HG02970 (cell line): ENCODE data around the gene CIAO1.
A peak's percentile ranks its signal among the peaks of the same experiment; 100 is the strongest.
"Not testable (repeated sequence)": the region's sequence is repeated elsewhere in the genome, so short reads cannot be mapped to it uniquely, and the experiment has no call there.

ENCODE experiments used
- ATAC-seq: cut with Tn5 transposase; IDR thresholded peaks from one replicate; pipeline ENCODE4 v1.9.1; 2021; ENCODE audit warnings: mild to moderate bottlenecking, moderate library complexity, moderate number of reproducible peaks; ENCODE audit not compliant: unreplicated experiment, low FRiP score

CIAO1 gene

DNA sequence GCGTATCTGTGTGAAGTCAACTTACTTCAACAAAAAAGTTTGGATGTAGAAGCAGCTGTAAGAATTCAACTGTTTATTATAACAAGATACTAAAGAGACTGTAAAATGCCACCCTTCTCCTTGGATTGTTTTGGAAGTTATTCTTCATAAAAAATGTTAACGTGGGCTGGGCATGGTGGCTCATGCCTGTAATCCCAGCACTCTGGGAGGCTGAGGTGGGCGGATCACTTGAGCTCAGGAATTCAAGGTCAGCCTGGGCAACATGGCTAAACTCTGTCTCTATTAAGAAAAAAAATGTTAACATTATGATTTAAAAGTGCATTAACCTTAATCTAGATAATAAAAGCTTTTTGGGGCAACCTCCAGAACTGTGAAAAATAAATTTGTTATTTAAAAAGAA is 7.7 kb downstream of the CIAO1 start:
- no peak for ATAC-seq

DNA sequence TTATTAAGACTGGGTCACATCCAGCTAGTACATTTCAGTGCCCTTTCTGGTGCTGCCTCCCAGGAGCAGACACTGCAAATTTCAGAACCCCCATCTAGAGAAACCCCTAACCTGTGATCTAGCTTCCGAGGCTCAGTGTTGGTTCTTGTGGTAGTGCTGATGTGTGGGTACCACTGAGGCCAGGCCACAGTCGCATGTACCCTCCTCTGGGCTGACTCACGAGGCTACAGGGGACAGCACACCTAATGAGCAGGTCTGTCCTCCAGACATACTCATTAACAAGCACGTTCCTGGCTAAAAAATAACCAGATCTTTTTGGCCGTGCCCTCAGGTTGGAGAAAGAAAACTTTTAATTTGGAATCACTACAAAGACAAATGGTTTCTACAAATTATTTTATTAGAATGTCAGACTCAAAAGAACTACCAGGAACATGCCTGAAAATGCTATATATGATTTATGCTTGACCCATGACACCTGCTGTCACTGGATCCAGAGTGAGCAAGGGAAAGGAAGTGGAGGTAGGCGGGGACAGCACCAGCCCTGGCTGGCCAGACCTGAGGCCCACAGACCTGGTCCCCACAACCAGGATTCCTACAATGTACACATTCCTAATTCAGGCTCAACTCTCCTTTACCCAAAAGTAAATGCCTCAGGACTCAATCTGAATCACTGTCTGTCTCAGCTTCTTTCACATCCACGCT is 8.5 kb downstream of the CIAO1 start:
- ATAC-seq = no peak

GRCh38 chr2:96276787-96277499 is 10.9 kb downstream of the CIAO1 start:
- ATAC-seq = no peak

- ATAC-seq = no peak
Observed at GRCh38 chr2:96287273-96287856, 21.3 kb downstream of the CIAO1 start.

- ATAC-seq = no peak
Observed at GRCh38 chr2:96291751-96292150, 25.7 kb downstream of the CIAO1 start.

GRCh38 chr2:96294271-96294670 is 28.2 kb downstream of the CIAO1 start:
- not testable (repeated sequence) for ATAC-seq

DNA sequence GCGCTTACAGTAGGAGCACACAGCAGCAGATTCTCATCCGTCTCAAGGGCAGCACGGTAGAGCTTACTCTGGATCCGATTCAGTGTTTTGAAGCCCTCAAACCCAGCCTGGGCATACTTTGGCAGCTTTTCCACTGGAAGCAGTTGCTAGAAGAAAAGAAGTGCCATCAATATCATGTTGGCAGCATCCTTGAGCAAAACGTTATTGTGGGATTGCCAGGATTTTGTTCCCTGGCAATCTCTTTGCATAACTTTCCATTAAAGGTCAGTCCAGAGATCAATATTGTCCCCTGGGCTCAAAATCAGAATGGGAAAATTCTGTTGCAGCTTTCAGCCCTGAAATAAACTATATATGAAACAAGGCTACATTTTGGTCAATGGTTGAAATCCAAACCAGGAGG is 30.9 kb downstream of the CIAO1 start:
- no peak for ATAC-seq

GRCh38 chr2:96301865-96302264 is 35.8 kb downstream of the CIAO1 start:
- no peak for ATAC-seq

GRCh38 chr2:96304606-96305005 is 38.6 kb downstream of the CIAO1 start:
- no peak for ATAC-seq

- peak; percentile 82 for ATAC-seq
Observed at GRCh38 chr2:96305091-96305978, 39.3 kb downstream of the CIAO1 start, which contains the start of gene SNRNP200. Gene SNRNP200 (minus strand): TSS chr2:96305546. CDS start chr2:96305437, 109 bp downstream.

GRCh38 chr2:96305979-96306308 is 39.9 kb downstream of the CIAO1 start:
- no peak for ATAC-seq

DNA sequence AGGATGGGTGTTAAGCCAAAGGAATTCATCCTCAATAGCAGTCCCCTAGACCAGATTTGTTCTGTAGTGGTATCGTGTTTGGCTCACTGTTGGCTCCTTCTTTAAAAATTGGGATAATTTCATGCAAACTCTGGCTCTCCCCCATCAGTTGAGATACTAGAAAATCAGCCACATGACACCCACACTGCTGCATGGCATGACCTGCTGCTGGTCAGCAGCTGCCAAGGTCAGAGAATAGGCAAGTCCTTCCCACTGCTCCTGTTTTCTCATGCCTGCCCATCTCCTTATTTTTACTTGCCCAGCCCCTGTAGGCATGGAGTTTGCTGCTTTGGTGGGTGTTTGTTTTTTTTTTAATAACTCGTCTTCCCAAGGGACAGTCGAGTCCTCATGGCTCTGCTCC is 40.3 kb downstream of the CIAO1 start:
- no peak for ATAC-seq

DNA sequence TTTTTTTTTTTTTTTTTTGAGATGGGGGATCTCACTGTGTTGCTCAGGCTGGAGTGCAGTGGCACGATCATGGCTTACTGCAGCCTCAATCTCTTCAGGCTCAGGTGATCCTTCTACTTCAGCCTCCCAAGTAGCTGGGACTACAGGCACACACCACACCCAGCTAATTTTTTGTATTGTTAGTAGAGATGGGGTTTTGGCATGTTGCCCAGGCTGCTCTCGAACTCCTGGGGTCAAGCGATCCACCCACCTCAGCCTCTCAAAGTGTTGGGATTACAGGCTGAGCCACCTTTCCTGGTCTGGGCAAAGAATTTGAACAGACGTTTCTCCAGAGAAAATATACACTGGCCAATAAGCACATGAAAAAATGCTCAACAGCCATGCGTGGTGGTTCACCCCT is 42.2 kb downstream of the CIAO1 start:
- no peak for ATAC-seq

- no peak for ATAC-seq
Observed at GRCh38 chr2:96315005-96315399, 49.0 kb downstream of the CIAO1 start.

GRCh38 chr2:96315400-96316071 is 49.5 kb downstream of the CIAO1 start:
- no peak for ATAC-seq

DNA sequence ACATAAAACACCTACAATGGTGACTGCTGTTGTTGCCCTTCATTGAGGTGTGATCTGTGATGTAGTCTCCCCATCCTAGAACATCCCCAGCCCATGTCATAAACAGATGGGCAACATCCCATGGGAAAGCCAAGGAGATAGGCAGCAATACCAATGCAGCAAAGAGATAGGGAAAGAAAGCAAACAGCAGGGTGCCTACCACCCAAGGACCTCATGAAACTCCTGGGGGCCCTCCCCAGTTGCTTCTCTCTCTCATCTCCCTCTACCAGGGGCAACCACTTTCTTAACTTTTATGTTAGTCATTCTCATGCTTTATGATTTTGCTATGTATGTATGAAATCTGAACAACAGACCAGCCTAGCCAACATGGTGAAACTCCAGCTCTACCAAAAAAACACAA is 51.0 kb downstream of the CIAO1 start:
- ATAC-seq = no peak

GRCh38 chr2:96317584-96317997 is 51.6 kb downstream of the CIAO1 start:
- no peak for ATAC-seq

DNA sequence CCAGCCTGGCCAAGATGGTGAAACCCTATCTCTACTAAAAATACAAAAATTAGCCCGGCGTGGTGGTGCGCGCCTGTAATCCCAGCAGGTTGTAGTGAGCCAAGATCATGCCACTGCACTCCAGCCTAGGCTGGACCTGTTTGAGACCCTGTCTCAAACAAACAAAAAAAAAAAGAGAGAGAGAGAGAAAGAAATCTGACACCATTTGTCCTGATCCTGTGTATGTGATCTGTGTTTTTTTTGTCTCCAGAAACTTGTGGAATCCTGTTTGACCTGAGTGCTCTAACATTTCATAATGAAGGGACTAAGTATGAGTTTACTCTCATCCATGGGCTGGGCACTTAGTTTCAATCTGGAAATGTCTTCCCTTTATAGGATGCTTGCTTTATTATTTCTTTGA is 52.7 kb downstream of the CIAO1 start:
- no peak for ATAC-seq

GRCh38 chr2:96319396-96319795 is 53.4 kb downstream of the CIAO1 start:
- no peak for ATAC-seq

DNA sequence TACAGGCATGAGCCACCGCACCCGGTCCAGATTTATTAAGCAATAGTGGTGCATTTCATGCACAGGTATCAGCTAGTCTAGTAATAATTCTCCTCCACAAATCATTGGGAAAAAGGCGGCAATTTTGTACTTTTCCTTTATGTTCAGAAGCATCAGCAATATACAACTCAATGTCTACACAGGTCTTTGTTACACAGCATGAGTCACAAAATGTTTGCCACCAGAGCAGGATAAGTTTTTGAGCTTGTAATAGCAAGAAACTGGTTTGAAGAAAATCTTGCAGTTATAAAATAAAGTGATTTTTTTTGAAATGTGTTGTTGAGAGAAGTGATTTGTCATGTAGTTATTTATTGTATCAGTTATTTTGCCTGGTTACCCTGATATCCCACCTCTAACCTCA is 54.3 kb downstream of the CIAO1 start:
- ATAC-seq = no peak
